Omental fat pad (tissue), 4 donors: ENCODE measurements around the gene SLC38A6. TPM values are rescaled to one million over a fixed set of nuclear protein-coding genes. Genes with fewer than 3 reads are reported as not detected.

Experiments used
- ATAC-seq: fragments of 150-250 bp; one replicate; pipeline ENCODE4 v1.9.1; 2016; ENCODE audit warnings: mild to moderate bottlenecking, moderate library complexity; ENCODE audit not compliant: low FRiP score
- DNase-seq: peaks from one replicate; pipeline ENCODE4 v3.0.0-alpha.2; 2019; ENCODE audit warnings: low spot score
- CTCF ChIP-seq, 3 donors: fragments of 450-650 bp; IDR thresholded peaks; one replicate each; pipeline ENCODE4 v1.5.1; 2016 to 2017; ENCODE audit warnings: antibody characterized with exemption in 3 of 3, mild to moderate bottlenecking in 3 of 3, moderate library complexity in 2 of 3
- total RNA-seq, 4 donors: library from RNA; depleted of rRNA; stranded (reverse); fragments of >200 nt; gene quantifications; one replicate each; pipeline ENCODE4 v1.1.0, GENCODE V29; 2016

SLC38A6 gene
- total RNA-seq, 4 donors from 2014 or later, result 20.9 to 33.3 (median 24.5) TPM

- ATAC-seq (no peak), DNase-seq (no peak)
- TF ChIP-seq CTCF (IDR thresholded peaks at IDR 0.05), result no peak
Measured at GRCh38 chr14:60998617-60999016, 17.6 kb downstream of the SLC38A6 start.

- DNase-seq, result no peak
- no peak for ATAC-seq
- no peak for TF ChIP-seq CTCF (IDR thresholded peaks at IDR 0.05)
Measured at GRCh38 chr14:60999536-60999935, 18.5 kb downstream of the SLC38A6 start.

- ATAC-seq (no peak), DNase-seq (no peak)
- no peak for TF ChIP-seq CTCF (IDR thresholded peaks at IDR 0.05)
Measured at GRCh38 chr14:61003571-61003970, 22.5 kb downstream of the SLC38A6 start.

- no peak for TF ChIP-seq CTCF (IDR thresholded peaks at IDR 0.05)
- ATAC-seq (no peak), DNase-seq (no peak)
Measured at GRCh38 chr14:61019537-61019936, 38.5 kb downstream of the SLC38A6 start.

GRCh38 chr14:61025251-61026223, 44.5 kb downstream of the SLC38A6 start:
- DNase-seq (peak; percentile 25), ATAC-seq (no peak)
- no peak for TF ChIP-seq CTCF (IDR thresholded peaks at IDR 0.05)

- DNase-seq (no peak), ATAC-seq (no peak)
Measured at GRCh38 chr14:61026526-61026925, 45.5 kb downstream of the SLC38A6 start.

More at GRCh38 chr14:61026526-61026925, 45.5 kb downstream of the SLC38A6 start:
- no peak for TF ChIP-seq CTCF (IDR thresholded peaks at IDR 0.05)
